Naive thymus-derived CD4-positive, alpha-beta T cell (primary cell): ENCODE data around the gene TGM2. TPM values are rescaled to one million over a fixed set of nuclear protein-coding genes. Genes with fewer than 3 reads are reported as not detected.

Experiments
- ATAC-seq: fragments of 150-1000 bp; cut with Tn5 transposase; 2 replicates; pipeline ENCODE4 v1.10.0; 2021; ENCODE audit warnings: mild to moderate bottlenecking, moderate library complexity
- CTCF ChIA-PET: fragments of 350-600 bp; sonication (Branson Sonifier 250); formaldehyde crosslinking; loops from one replicate; lab custom pipeline; 2021; ENCODE audit warnings: antibody characterized with exemption; lab: Charles Lee
- POLR2A ChIA-PET: fragments of 350-600 bp; sonication (Branson Sonifier 250); formaldehyde crosslinking; loops from one replicate; lab custom pipeline; 2021; ENCODE audit warnings: antibody characterized with exemption, inconsistent platforms; lab: Charles Lee
- DNase-seq, 9 donors: peaks; one replicate each; pipeline versions ENCODE4 v3.0.0 to v3.0.0-alpha.2; 2020 to 2022; ENCODE audit warnings: mixed read lengths in 1 of 9
- H3K27ac ChIP-seq: one replicate; pipeline ENCODE4 v1.7.0; 2013; ENCODE audit warnings: mild to moderate bottlenecking, low read depth, low read length, moderate library complexity
- H3K27me3 ChIP-seq, 2 donors: one replicate each; pipeline ENCODE4 v1.7.0; 2013; ENCODE audit warnings: low read length in 2 of 2, mild to moderate bottlenecking in 2 of 2, moderate library complexity in 2 of 2; ENCODE audit not compliant: control insufficient read depth in 2 of 2, insufficient read depth in 2 of 2
- H3K36me3 ChIP-seq, 3 experiments: 1 replicate in 2 of 3; 2 replicates in 1 of 3; pipeline ENCODE4 v1.7.0; 2013; ENCODE audit warnings: low read length in 3 of 3, mild to moderate bottlenecking in 3 of 3, moderate library complexity in 1 of 3; ENCODE audit not compliant: insufficient read depth in 3 of 3, control insufficient read depth in 2 of 3
- H3K4me1 ChIP-seq, 2 donors: one replicate each; pipeline ENCODE4 v1.7.0; 2013; ENCODE audit warnings: low read length in 2 of 2, mild to moderate bottlenecking in 2 of 2, moderate library complexity in 1 of 2; ENCODE audit not compliant: control insufficient read depth in 2 of 2, insufficient read depth in 2 of 2
- H3K4me3 ChIP-seq: 2 replicates; pipeline ENCODE4 v1.7.0; 2013; ENCODE audit warnings: mild to moderate bottlenecking, low read length
- H3K9me3 ChIP-seq, 3 experiments: 1 replicate in 2 of 3; 2 replicates in 1 of 3; pipeline ENCODE4 v1.7.0; 2013; ENCODE audit warnings: low read length in 3 of 3; ENCODE audit not compliant: control insufficient read depth in 2 of 3
- H3K27ac Mint-ChIP-seq, 9 donors: one replicate each; pipeline ENCODE4 v1.8.0; 2020 to 2022; ENCODE audit warnings: mixed read lengths in 9 of 9, mild to moderate bottlenecking in 8 of 9, moderate library complexity in 5 of 9, inconsistent platforms in 2 of 9
- H3K27me3 Mint-ChIP-seq, 5 donors: one replicate each; pipeline ENCODE4 v1.8.0; 2021 to 2022; ENCODE audit warnings: mixed read lengths in 5 of 5, mild to moderate bottlenecking in 1 of 5
- H3K36me3 Mint-ChIP-seq, 5 donors: one replicate each; pipeline ENCODE4 v1.8.0; 2020 to 2022; ENCODE audit warnings: mixed read lengths in 5 of 5, mild to moderate bottlenecking in 3 of 5, inconsistent platforms in 1 of 5
- H3K4me1 Mint-ChIP-seq, 7 donors: one replicate each; pipeline ENCODE4 v1.8.0; 2020 to 2022; ENCODE audit warnings: mixed read lengths in 7 of 7, mild to moderate bottlenecking in 3 of 7, inconsistent platforms in 1 of 7
- H3K4me3 Mint-ChIP-seq, 10 donors: one replicate each; pipeline ENCODE4 v1.8.0; 2020 to 2022; ENCODE audit warnings: mild to moderate bottlenecking in 10 of 10, mixed read lengths in 10 of 10, moderate library complexity in 6 of 10, inconsistent platforms in 2 of 10
- H3K9me3 Mint-ChIP-seq, 11 donors: one replicate each; pipeline ENCODE4 v1.8.0; 2020 to 2022; ENCODE audit warnings: mixed read lengths in 11 of 11, mild to moderate bottlenecking in 4 of 11, inconsistent platforms in 1 of 11, moderate library complexity in 1 of 11
- intact Hi-C, 2 donors: fragments of 100-400 bp; cut with micrococcal nuclease; formaldehyde crosslinking; loops; one replicate each; pipeline ENCODE4 v1.15.1; 2023
- polyA plus RNA-seq, 2 donors: library from polyadenylated mRNA; unstranded; fragments of 300-500 nt; fragmentation: Illumina TruSeq; gene quantifications; one replicate each; pipeline ENCODE4 v1.2.3, GENCODE V29; 2021
- total RNA-seq, 6 experiments: library from RNA in 5 of 6; stranded (reverse) in 5 of 6; gene quantifications; 1 replicate in 5 of 6; 2 replicates in 1 of 6; pipeline ENCODE4 v1.2.3 and lab custom pipeline; 2021 to 2026

Gene TGM2
- total and polyA plus RNA-seq, 7 experiments from 2014 or later: 0.11 to 0.94 (median 0.19) TPM; not detected in 2

DNA sequence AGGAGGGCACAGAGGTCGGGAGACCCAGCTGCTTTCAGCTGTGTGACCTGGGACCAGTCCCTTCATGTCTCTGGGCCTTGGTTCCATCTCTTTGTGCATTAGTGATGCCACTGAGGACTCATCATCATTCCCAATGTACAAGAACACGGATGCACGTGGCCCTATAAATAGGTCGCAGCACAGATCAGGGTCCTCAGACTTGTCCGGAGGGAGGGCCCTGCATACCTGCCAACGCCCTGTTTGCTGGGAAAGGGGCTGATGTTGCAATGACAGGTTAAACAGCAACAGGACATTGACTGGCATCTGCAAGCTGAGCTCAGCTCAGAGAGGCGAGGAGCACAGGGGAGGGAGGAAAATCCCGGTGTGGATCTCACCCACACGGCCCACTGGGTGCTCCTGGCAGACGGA lies 21.8 kb downstream of the TGM2 start:
- Mint-ChIP-seq H3K4me1 (peaks cover 0 to 7% (median 0%) of the 10 kb centered on the region in 7 donors), H3K36me3 (no peaks in the 10 kb centered on the region), H3K27me3 (peaks cover 0 to 4% (median 0%) of the 10 kb centered on the region in 5 donors), H3K9me3 (no peaks in the 10 kb centered on the region), H3K27ac (no peak overlapping the region), H3K4me3 (no peak overlapping the region)
- CTCF ChIA-PET: no interaction called here
- Histone ChIP-seq H3K4me1 (no peaks in the 10 kb centered on the region), H3K36me3 (no peaks in the 10 kb centered on the region), H3K9me3 (no peaks in the 10 kb centered on the region), H3K27me3 (no peaks in the 10 kb centered on the region), H3K27ac (no peak overlapping the region), H3K4me3 (no peak overlapping the region)
- intact Hi-C loops: no loop called here
- ATAC-seq (no peak), DNase-seq (no peak)
- POLR2A ChIA-PET: no interaction called here

DNA sequence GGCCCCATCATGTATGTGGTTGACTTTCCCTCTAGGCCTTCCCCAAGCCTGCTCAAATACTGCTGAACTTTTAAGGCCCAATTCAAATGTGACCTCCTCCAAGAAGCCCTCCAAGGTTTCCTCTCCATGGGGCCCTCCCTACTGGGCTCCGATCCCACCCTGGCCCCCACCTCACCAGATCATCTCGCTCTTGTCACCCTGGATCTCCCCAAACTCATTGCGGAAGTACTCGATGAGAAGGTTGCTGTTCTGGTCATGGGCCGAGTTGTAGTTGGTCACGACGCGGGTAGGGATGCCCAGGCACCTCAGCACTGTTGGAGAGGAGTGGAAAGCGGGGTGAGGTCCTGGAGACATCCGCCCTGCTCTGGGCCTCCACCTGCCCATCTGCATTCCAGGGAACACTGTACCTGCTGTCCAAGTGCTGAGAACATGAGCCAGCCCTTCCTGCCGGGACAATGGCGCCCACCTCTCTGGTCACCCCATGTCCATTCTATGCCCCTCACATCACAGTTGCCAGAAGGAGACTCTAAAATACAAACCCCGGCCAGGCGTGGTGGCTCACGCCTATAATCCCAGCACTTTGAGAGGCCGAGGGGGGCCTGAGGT lies 23.1 kb downstream of the TGM2 start:
- Mint-ChIP-seq H3K36me3 (no peaks in the 10 kb centered on the region), H3K9me3 (no peaks in the 10 kb centered on the region), H3K4me1 (peaks cover 0 to 7% (median 0%) of the 10 kb centered on the region in 7 donors), H3K4me3 (no peak overlapping the region), H3K27me3 (no peaks in the 10 kb centered on the region), H3K27ac (no peak overlapping the region)
- intact Hi-C loops: no loop called here
- Histone ChIP-seq H3K9me3 (no peaks in the 10 kb centered on the region), H3K27ac (no peak overlapping the region), H3K4me3 (no peak overlapping the region), H3K27me3 (no peaks in the 10 kb centered on the region), H3K36me3 (no peaks in the 10 kb centered on the region), H3K4me1 (no peaks in the 10 kb centered on the region)
- CTCF ChIA-PET: no interaction called here
- DNase-seq: no peak
- POLR2A ChIA-PET: no interaction called here
- ATAC-seq: no peak

DNA sequence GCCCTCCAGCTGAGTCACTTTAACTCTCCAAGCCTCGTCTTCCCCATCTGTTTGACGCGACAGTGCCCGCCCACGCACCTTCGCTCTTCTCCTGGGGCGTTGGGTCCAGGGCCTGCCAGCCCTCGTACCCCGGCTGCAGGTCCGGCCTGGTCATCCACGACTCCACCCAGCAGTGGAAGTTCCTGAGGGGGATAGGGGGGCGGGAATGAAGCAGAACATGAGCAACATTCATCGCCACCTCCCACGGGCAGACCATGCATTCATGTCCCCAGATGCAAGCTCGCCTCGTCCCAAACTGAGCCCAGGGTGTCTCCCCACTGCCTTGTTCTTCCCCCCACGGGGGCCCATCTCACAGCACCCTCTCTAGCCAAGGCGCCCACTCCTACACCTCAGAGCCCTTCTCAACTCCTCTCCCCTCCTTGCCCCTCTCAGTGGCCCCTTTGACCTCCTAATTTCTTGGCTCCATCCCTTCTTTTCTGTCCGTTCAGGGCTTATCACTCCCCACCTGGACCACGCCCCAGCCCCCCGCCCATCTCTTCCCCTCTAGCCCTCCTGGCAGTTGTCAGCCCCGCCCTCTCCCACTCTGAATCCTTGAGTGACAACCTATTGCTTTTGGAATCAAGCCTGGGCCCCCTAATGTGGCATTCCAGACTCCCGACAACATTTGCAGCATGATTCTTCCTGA lies 23.7 kb downstream of the TGM2 start:
- no peak for ATAC-seq
- CTCF ChIA-PET: no interaction called here

DNA sequence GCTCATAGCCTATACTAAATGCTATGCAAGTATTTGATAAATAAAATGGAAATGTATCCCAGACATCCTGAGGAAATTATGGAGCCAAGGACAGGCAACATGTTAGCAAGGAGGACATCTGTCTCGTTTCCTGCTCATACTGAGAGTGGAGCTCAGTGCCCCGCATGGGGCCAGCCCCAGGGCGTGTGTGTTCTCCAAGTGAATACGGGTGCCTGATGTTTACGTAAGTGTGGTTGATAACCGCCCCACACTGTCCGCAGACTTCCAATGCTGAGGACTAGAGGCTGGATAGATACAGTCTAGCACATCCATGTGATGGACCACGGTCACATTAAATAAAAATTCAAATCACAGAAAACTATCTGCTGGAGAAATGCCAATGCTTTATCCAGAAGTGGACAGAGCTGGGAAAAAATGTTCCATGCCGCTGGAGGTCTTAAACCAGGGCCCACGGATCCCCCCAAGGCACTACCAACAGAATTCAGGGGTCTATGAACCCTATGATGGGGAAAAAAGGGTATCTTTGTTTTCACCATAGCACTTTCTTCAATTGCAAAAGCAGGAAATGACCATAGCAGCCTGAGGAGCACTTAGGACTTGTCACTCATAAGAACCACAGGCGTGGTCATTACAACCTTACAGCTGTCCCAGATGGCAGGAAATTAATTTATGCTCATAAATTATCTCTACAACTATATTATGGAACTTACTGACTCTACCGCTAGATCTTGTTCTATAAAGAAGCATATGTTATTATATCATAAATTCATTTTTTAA lies 24.9 kb downstream of the TGM2 start:
- Histone ChIP-seq H3K27me3 (no peaks in the 10 kb centered on the region), H3K4me3 (no peak overlapping the region), H3K36me3 (no peaks in the 10 kb centered on the region), H3K9me3 (no peaks in the 10 kb centered on the region), H3K4me1 (no peaks in the 10 kb centered on the region), H3K27ac (no peak overlapping the region)
- ATAC-seq: no peak
- ChIA-PET CTCF (no interaction called here), POLR2A (no interaction called here)
- Mint-ChIP-seq H3K4me3 (no peak overlapping the region), H3K27me3 (no peaks in the 10 kb centered on the region), H3K4me1 (peaks cover 0 to 9% (median 0%) of the 10 kb centered on the region in 7 donors), H3K27ac (no peak overlapping the region), H3K36me3 (no peaks in the 10 kb centered on the region), H3K9me3 (no peaks in the 10 kb centered on the region)
- intact Hi-C loops: no loop called here
- DNase-seq: no peak

More for the DNA sequence above, 23.7 kb downstream of the TGM2 start:
- no peaks in the 10 kb centered on the region for H3K36me3 Mint-ChIP-seq
- Histone ChIP-seq H3K9me3 (no peaks in the 10 kb centered on the region), H3K4me3 (no peak overlapping the region), H3K27me3 (no peaks in the 10 kb centered on the region), H3K36me3 (no peaks in the 10 kb centered on the region), H3K4me1 (no peaks in the 10 kb centered on the region), H3K27ac (no peak overlapping the region)
- H3K4me3 Mint-ChIP-seq: no peak overlapping the region
- H3K9me3 Mint-ChIP-seq: no peaks in the 10 kb centered on the region
- POLR2A ChIA-PET: no interaction called here
- no peaks in the 10 kb centered on the region for H3K27me3 Mint-ChIP-seq
- no peak for DNase-seq
- peaks cover 0 to 7% (median 0%) of the 10 kb centered on the region in 7 donors for H3K4me1 Mint-ChIP-seq
- H3K27ac Mint-ChIP-seq: no peak overlapping the region
- intact Hi-C loops: no loop called here

DNA sequence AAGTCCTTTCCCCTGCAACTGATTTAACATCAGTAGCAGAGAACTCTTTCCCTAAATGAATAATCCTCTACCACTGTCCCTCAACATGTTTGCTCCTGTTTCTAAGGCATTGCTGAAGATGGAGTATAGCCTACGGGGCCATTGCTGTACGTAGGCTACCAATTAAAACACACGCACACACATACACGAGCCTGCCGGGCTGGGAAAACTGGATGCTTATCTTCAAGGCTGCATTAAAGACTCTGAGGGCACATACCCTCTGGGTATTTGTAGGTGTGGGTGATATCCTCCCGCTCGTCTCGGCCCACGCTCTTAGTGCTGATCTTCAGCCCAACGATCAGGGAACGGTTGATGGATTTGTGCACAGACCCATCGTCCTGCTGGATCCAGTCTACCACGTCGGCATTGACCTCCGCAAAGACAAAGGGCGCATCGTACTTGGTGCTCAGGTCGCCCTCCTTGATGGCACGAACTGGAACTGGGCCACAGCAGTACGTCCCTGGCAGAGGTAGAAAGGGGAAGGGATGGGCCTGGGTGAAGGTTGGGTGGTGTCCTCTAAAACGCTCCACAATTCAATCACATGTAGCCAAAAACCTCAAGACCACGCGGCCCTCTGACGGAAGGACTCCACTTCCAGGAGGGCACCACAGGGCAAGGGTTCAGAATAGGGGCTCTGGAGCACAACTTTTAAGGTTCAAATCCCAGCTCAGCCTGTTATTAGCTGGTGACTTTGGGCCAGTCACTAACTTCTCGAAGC lies 25.7 kb downstream of the TGM2 start:
- no peaks in the 10 kb centered on the region for H3K36me3 ChIP-seq
- DNase-seq: no peak
- CTCF ChIA-PET: no interaction called here

DNA sequence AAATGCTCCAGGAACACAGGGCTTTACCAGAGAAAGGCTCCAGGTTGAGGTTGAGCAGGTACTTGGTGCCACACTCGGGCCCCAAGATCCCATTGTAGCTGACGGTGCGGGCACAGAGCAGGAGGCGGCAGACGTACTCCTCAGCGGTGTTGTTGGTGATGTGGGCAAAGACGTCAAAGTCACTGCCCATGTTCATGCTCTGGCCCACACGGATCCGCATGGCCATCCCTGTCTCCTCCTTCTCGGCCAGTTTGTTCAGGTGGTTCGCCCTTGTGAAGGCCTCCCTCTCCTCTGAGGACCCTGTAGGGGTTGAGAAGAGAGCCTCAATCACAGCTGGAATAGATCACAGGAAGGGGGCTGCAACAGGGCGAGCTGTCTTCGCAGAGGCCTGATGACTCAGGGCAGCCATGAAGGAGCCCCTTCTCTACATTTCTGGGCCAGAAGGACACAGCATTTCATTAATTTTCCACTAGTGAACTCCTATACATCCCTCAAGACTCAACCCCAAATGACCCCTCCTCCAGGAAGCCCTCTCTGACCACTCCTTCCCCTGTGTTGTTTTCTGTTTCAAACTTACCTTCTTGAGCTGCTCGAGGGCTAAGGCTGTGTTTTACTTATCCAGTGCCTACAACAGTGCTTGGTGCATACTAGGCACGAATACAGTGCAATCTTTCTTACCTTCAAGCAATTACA lies 26.8 kb downstream of the TGM2 start:
- POLR2A ChIA-PET: no interaction called here

More for the DNA sequence above, 25.7 kb downstream of the TGM2 start:
- no peaks in the 10 kb centered on the region for H3K9me3 Mint-ChIP-seq
- H3K36me3 Mint-ChIP-seq: no peaks in the 10 kb centered on the region
- H3K9me3 ChIP-seq: no peaks in the 10 kb centered on the region
- no peak overlapping the region for H3K27ac ChIP-seq
- no peak overlapping the region for H3K4me3 ChIP-seq
- H3K27me3 ChIP-seq: no peaks in the 10 kb centered on the region
- no peak for ATAC-seq
- no peak overlapping the region for H3K4me3 Mint-ChIP-seq
- no peaks in the 10 kb centered on the region for H3K4me1 ChIP-seq
- no peaks in the 10 kb centered on the region for H3K27me3 Mint-ChIP-seq
- POLR2A ChIA-PET: no interaction called here
- no peak overlapping the region for H3K27ac Mint-ChIP-seq
- peaks cover 0 to 17% (median 3%) of the 10 kb centered on the region in 7 donors for H3K4me1 Mint-ChIP-seq
- intact Hi-C loops: no loop called here

More for the DNA sequence above, 26.8 kb downstream of the TGM2 start:
- H3K4me3 ChIP-seq: no peak overlapping the region
- Mint-ChIP-seq H3K27me3 (no peaks in the 10 kb centered on the region), H3K9me3 (no peaks in the 10 kb centered on the region), H3K4me3 (no peak overlapping the region), H3K36me3 (no peaks in the 10 kb centered on the region), H3K4me1 (peaks cover 0 to 26% (median 5%) of the 10 kb centered on the region in 7 donors), H3K27ac (no peak overlapping the region)
- H3K27ac ChIP-seq: no peak overlapping the region
- no peaks in the 10 kb centered on the region for H3K9me3 ChIP-seq
- DNase-seq (no peak), ATAC-seq (no peak)
- CTCF ChIA-PET: no interaction called here
- no peaks in the 10 kb centered on the region for H3K27me3 ChIP-seq
- intact Hi-C loops: no loop called here
- no peaks in the 10 kb centered on the region for H3K4me1 ChIP-seq
- H3K36me3 ChIP-seq: no peaks in the 10 kb centered on the region
